ENCODE measurements around the gene ECSCR.
A peak's percentile ranks its signal among the peaks of the same experiment; 100 is the strongest.
"Not testable (repeated sequence)": the region's sequence is repeated elsewhere in the genome, so short reads cannot be mapped to it uniquely, and the experiment has no call there.

Gene ECSCR

GRCh38 chr5:139482050-139482889 is 19.7 kb upstream of the ECSCR start, which contains the start of gene STING1:
TSS of gene STING1 (minus strand) at chr5:139482758. CDS start at chr5:139481704, 1,054 bp downstream.
- Histone ChIP-seq H3K4me1 (ENCODE audit: insufficient read depth, low read length) (no peaks in the 10 kb centered on the region), H3K36me3 (ENCODE audit: insufficient read depth, low read length) (no peaks in the 10 kb centered on the region), H3K27me3 (ENCODE audit: insufficient read depth, low read length) (peaks cover 3% of the 10 kb centered on the region), H3K4me3 (ENCODE audit: low read length) (no peak within 1 kb of the TSS), H2AFZ (ENCODE audit: low read depth, low read length) (no peak within 1 kb of the TSS), H3K9me3 (ENCODE audit: low read length) (no peaks in the 10 kb centered on the region)

- H3K27me3 ChIP-seq (ENCODE audit: insufficient read depth, low read length), result no peaks in the 10 kb centered on the region
- H3K9me3 ChIP-seq (ENCODE audit: low read length), result no peaks in the 10 kb centered on the region
- H2AFZ ChIP-seq (ENCODE audit: low read depth, low read length), result no peak overlapping the region
- H3K4me3 ChIP-seq (ENCODE audit: low read length), result no peak overlapping the region
- no peaks in the 10 kb centered on the region for H3K36me3 ChIP-seq (ENCODE audit: insufficient read depth, low read length)
- H3K4me1 ChIP-seq (ENCODE audit: insufficient read depth, low read length), result no peaks in the 10 kb centered on the region
Observed at GRCh38 chr5:139481580-139482049, 19.1 kb upstream of the ECSCR start.

- Histone ChIP-seq H3K27me3 (ENCODE audit: insufficient read depth, low read length) (no peaks in the 10 kb centered on the region), H3K36me3 (ENCODE audit: insufficient read depth, low read length) (no peaks in the 10 kb centered on the region), H3K4me1 (ENCODE audit: insufficient read depth, low read length) (no peaks in the 10 kb centered on the region), H3K9me3 (ENCODE audit: low read length) (no peaks in the 10 kb centered on the region), H3K4me3 (ENCODE audit: low read length) (no peak overlapping the region), H2AFZ (ENCODE audit: low read depth, low read length) (no peak overlapping the region)
Observed at GRCh38 chr5:139481122-139481533, 18.6 kb upstream of the ECSCR start.

- H3K9me3 ChIP-seq (ENCODE audit: low read length); H3K4me1 ChIP-seq (ENCODE audit: insufficient read depth, low read length); H3K4me3 ChIP-seq (ENCODE audit: low read length); H2AFZ ChIP-seq (ENCODE audit: low read depth, low read length); H3K27me3 ChIP-seq (ENCODE audit: insufficient read depth, low read length); H3K36me3 ChIP-seq (ENCODE audit: insufficient read depth, low read length): not testable (repeated sequence)
Observed at GRCh38 chr5:139479729-139480128, 17.2 kb upstream of the ECSCR start.

GRCh38 chr5:139478657-139479423 is 16.3 kb upstream of the ECSCR start:
- H3K4me3 ChIP-seq (ENCODE audit: low read length); H3K4me1 ChIP-seq (ENCODE audit: insufficient read depth, low read length); H3K27me3 ChIP-seq (ENCODE audit: insufficient read depth, low read length); H2AFZ ChIP-seq (ENCODE audit: low read depth, low read length); H3K9me3 ChIP-seq (ENCODE audit: low read length); H3K36me3 ChIP-seq (ENCODE audit: insufficient read depth, low read length): not testable (repeated sequence)

- no peaks in the 10 kb centered on the region for H3K9me3 ChIP-seq (ENCODE audit: low read length)
- H3K27me3 ChIP-seq (ENCODE audit: insufficient read depth, low read length), result no peaks in the 10 kb centered on the region
- H2AFZ ChIP-seq (ENCODE audit: low read depth, low read length), result no peak overlapping the region
- peaks cover 12% of the 10 kb centered on the region for H3K4me1 ChIP-seq (ENCODE audit: insufficient read depth, low read length)
- no peaks in the 10 kb centered on the region for H3K36me3 ChIP-seq (ENCODE audit: insufficient read depth, low read length)
- no peak overlapping the region for H3K4me3 ChIP-seq (ENCODE audit: low read length)
Observed at GRCh38 chr5:139475865-139476617, 13.5 kb upstream of the ECSCR start.

GRCh38 chr5:139474890-139475791 is 12.6 kb upstream of the ECSCR start:
- H3K4me1 ChIP-seq (ENCODE audit: insufficient read depth, low read length), result peaks cover 12% of the 10 kb centered on the region
- no peaks in the 10 kb centered on the region for H3K27me3 ChIP-seq (ENCODE audit: insufficient read depth, low read length)
- H2AFZ ChIP-seq (ENCODE audit: low read depth, low read length), result no peak overlapping the region
- H3K9me3 ChIP-seq (ENCODE audit: low read length), result no peaks in the 10 kb centered on the region
- H3K4me3 ChIP-seq (ENCODE audit: low read length), result no peak overlapping the region
- no peaks in the 10 kb centered on the region for H3K36me3 ChIP-seq (ENCODE audit: insufficient read depth, low read length)

GRCh38 chr5:139473565-139473964 is 11.0 kb upstream of the ECSCR start:
- Histone ChIP-seq H3K4me3 (ENCODE audit: low read length) (no peak overlapping the region), H3K9me3 (ENCODE audit: low read length) (no peaks in the 10 kb centered on the region), H3K27me3 (ENCODE audit: insufficient read depth, low read length) (no peaks in the 10 kb centered on the region), H3K36me3 (ENCODE audit: insufficient read depth, low read length) (no peaks in the 10 kb centered on the region), H2AFZ (ENCODE audit: low read depth, low read length) (peak overlapping the region; percentile 6), H3K4me1 (ENCODE audit: insufficient read depth, low read length) (peaks cover 12% of the 10 kb centered on the region)

GRCh38 chr5:139473105-139473504 is 10.6 kb upstream of the ECSCR start:
- Histone ChIP-seq H2AFZ (ENCODE audit: low read depth, low read length) (peak overlapping the region; percentile 6), H3K4me3 (ENCODE audit: low read length) (no peak overlapping the region)

GRCh38 chr5:139472386-139473030 is 10.0 kb upstream of the ECSCR start:
- H3K9me3 ChIP-seq (ENCODE audit: low read length), result no peaks in the 10 kb centered on the region
- peaks cover 12% of the 10 kb centered on the region for H3K4me1 ChIP-seq (ENCODE audit: insufficient read depth, low read length)
- no peaks in the 10 kb centered on the region for H3K27me3 ChIP-seq (ENCODE audit: insufficient read depth, low read length)
- H3K36me3 ChIP-seq (ENCODE audit: insufficient read depth, low read length), result no peaks in the 10 kb centered on the region
- no peak overlapping the region for H3K4me3 ChIP-seq (ENCODE audit: low read length)
- no peak overlapping the region for H2AFZ ChIP-seq (ENCODE audit: low read depth, low read length)

More at GRCh38 chr5:139473105-139473504, 10.6 kb upstream of the ECSCR start:
- Histone ChIP-seq H3K27me3 (ENCODE audit: insufficient read depth, low read length) (no peaks in the 10 kb centered on the region), H3K9me3 (ENCODE audit: low read length) (no peaks in the 10 kb centered on the region), H3K36me3 (ENCODE audit: insufficient read depth, low read length) (no peaks in the 10 kb centered on the region), H3K4me1 (ENCODE audit: insufficient read depth, low read length) (peaks cover 12% of the 10 kb centered on the region)

GRCh38 chr5:139470821-139471300 is 8.3 kb upstream of the ECSCR start, which contains the start of gene SMIM33:
TSS of gene SMIM33 (plus strand) at chr5:139471004. CDS start at chr5:139471122, 118 bp downstream.
- H3K4me3 ChIP-seq (ENCODE audit: low read length), result no peak within 1 kb of the TSS
- no peaks in the 10 kb centered on the region for H3K27me3 ChIP-seq (ENCODE audit: insufficient read depth, low read length)
- H2AFZ ChIP-seq (ENCODE audit: low read depth, low read length), result no peak within 1 kb of the TSS
- no peaks in the 10 kb centered on the region for H3K36me3 ChIP-seq (ENCODE audit: insufficient read depth, low read length)
- H3K9me3 ChIP-seq (ENCODE audit: low read length), result no peaks in the 10 kb centered on the region
- peaks cover 12% of the 10 kb centered on the region for H3K4me1 ChIP-seq (ENCODE audit: insufficient read depth, low read length)
